K562 (cell line): Measurements from ENCODE around the gene CSK. TPM values are rescaled to one million over a fixed set of nuclear protein-coding genes. Genes with fewer than 3 reads are reported as not detected.

Experiments used
- ATF7 ChIP-seq: fragments of 450-650 bp; IDR thresholded peaks from 2 replicates; pipeline ENCODE4 v1.7.1; 2014; ENCODE audit warnings: mild to moderate bottlenecking, moderate library complexity
- BRD9 ChIP-seq: fragments of 450-650 bp; IDR thresholded peaks from 2 replicates; pipeline ENCODE4 v1.6.1; 2018; ENCODE audit warnings: low read depth; ENCODE audit not compliant: partially characterized antibody
- CAMTA2 ChIP-seq: fragments of 250-450 bp; sonication (Bioruptor Pico); conservative IDR thresholded peaks from 2 replicates; pipeline ENCODE4 v1.5.1; 2022
- HEY1 ChIP-seq: fragments of 250-450 bp; sonication (Bioruptor Pico); IDR thresholded peaks from 2 replicates; pipeline ENCODE4 v1.5.0; 2020; ENCODE audit warnings: mild to moderate bottlenecking, moderate library complexity, borderline replicate concordance
- HNRNPL ChIP-seq: fragments of 200-400 bp; formaldehyde crosslinking; IDR thresholded peaks from 2 replicates; pipeline ENCODE4 v1.6.1; 2017; ENCODE audit warnings: low read depth, mild to moderate bottlenecking, low read length
- KAT2B ChIP-seq: IDR thresholded peaks from one replicate; pipeline ENCODE4 v1.6.1; 2012; ENCODE audit warnings: low read depth, mild to moderate bottlenecking, control low read depth, inconsistent platforms, low read length, moderate library complexity
- KLF6 ChIP-seq: fragments of 250-450 bp; sonication (Bioruptor Pico); IDR thresholded peaks from 2 replicates; pipeline ENCODE4 v1.4.0; 2020; ENCODE audit warnings: mild to moderate bottlenecking, moderate library complexity, borderline replicate concordance
- NCOA2 ChIP-seq, 2 experiments: fragments of 450-650 bp; IDR thresholded peaks; 2 replicates each; pipeline ENCODE4 v1.6.1; 2018; ENCODE audit warnings: mild to moderate bottlenecking in 2 of 2, moderate library complexity in 1 of 2; ENCODE audit not compliant: partially characterized antibody in 2 of 2
- NFIX ChIP-seq: fragments of 250-450 bp; sonication (Bioruptor Pico); IDR thresholded peaks from 2 replicates; pipeline ENCODE4 v1.4.0; 2020; ENCODE audit warnings: low read depth, mild to moderate bottlenecking, moderate library complexity
- POLR2H ChIP-seq: IDR thresholded peaks from 2 replicates; pipeline ENCODE4 v1.6.1; 2016; ENCODE audit warnings: missing genetic modification characterization, low read depth, mild to moderate bottlenecking, control low read depth, missing compliant biosample characterization, moderate library complexity
- RBM15 ChIP-seq: fragments of 200-400 bp; formaldehyde crosslinking; IDR thresholded peaks from 2 replicates; pipeline ENCODE4 v1.6.1; 2018; ENCODE audit warnings: mild to moderate bottlenecking, low read length, moderate library complexity; ENCODE audit not compliant: insufficient read depth
- SAFB ChIP-seq: fragments of 200-400 bp; formaldehyde crosslinking; IDR thresholded peaks from 2 replicates; pipeline ENCODE4 v1.6.1; 2017; ENCODE audit warnings: low read depth, low read length, borderline replicate concordance
- SMAD3 ChIP-seq: fragments of 450-650 bp; formaldehyde crosslinking; conservative IDR thresholded peaks from 2 replicates; pipeline ENCODE4 v1.4.0; 2020; ENCODE audit warnings: mild to moderate bottlenecking
- YY1 ChIP-seq, 3 experiments: IDR thresholded peaks; 2 replicates each; pipeline ENCODE4 v1.6.1; 2011; ENCODE audit warnings: low read length in 2 of 3, mild to moderate bottlenecking in 2 of 3, moderate library complexity in 2 of 3, borderline replicate concordance in 1 of 3, control low read depth in 1 of 3, low read depth in 1 of 3; ENCODE audit not compliant: insufficient read depth in 3 of 3, insufficient replicate concordance in 2 of 3, control insufficient read depth in 1 of 3, insufficient read length in 1 of 3; ENCODE audit errors: extremely low read depth in 1 of 3
- ZBTB9 ChIP-seq: fragments of 450-650 bp; formaldehyde crosslinking; IDR thresholded peaks from 2 replicates; pipeline ENCODE4 v1.4.0; 2020; ENCODE audit warnings: mild to moderate bottlenecking, moderate library complexity
- ZFP36 ChIP-seq: fragments of 150-350 bp; IDR thresholded peaks from 2 replicates; pipeline ENCODE4 v1.6.1; 2018; ENCODE audit warnings: low read length, low read depth; ENCODE audit not compliant: partially characterized antibody
- polyA plus RNA-seq, 8 experiments: library from polyadenylated mRNA; depleted of rRNA in 4 of 8; stranded (reverse) in 5 of 8; unstranded in 3 of 8; fragments of >200 nt; fragmentation: Nextera tagmentation in 2 of 8; fragmentation: Illumina TruSeq in 1 of 8; extraction: Ambion mirVana in 2 of 8; extraction: Trizol in 1 of 8; gene quantifications; 2 replicates each; pipeline versions ENCODE4 v1.2.1 to v1.2.3, GENCODE V29; 2011 to 2014; ENCODE audit warnings: inconsistent platforms in 1 of 8, missing spikeins in 1 of 8
- total RNA-seq, 7 experiments: library from RNA; depleted of rRNA in 6 of 7; stranded (reverse); fragments of >200 nt in 6 of 7; fragmentation: Illumina TruSeq in 2 of 7; extraction: Trizol in 2 of 7; gene quantifications; 2 replicates each; pipeline versions ENCODE4 v1.2.1 to v1.2.3, GENCODE V29; 2011 to 2021; ENCODE audit warnings: low replicate concordance in 1 of 7
- TF ChIP-seq, protein P1 (sequence below): fragments of 450-650 bp; conservative IDR thresholded peaks from 2 replicates; pipeline ENCODE4 v1.6.1; 2016; ENCODE audit warnings: missing genetic modification characterization, low read depth, mild to moderate bottlenecking, control low read depth, missing compliant biosample characterization
- TF ChIP-seq, protein P2 (sequence below): fragments of 200-800 bp; sonication (Bioruptor generic); IDR thresholded peaks from 2 replicates; pipeline ENCODE4 v1.6.1; 2017; ENCODE audit warnings: missing genetic modification characterization, missing compliant biosample characterization
- TF ChIP-seq, protein P3 (sequence below): fragments of 450-650 bp; IDR thresholded peaks from 2 replicates; pipeline ENCODE4 v1.7.0; 2016; ENCODE audit warnings: borderline replicate concordance

The CSK gene
- total and polyA plus RNA-seq, 9 of the 15 experiments (the other 6 are each of a cell fraction or from before 2014, with no cell fraction given): 1.5 to 112 (median 22.5) TPM

DNA sequence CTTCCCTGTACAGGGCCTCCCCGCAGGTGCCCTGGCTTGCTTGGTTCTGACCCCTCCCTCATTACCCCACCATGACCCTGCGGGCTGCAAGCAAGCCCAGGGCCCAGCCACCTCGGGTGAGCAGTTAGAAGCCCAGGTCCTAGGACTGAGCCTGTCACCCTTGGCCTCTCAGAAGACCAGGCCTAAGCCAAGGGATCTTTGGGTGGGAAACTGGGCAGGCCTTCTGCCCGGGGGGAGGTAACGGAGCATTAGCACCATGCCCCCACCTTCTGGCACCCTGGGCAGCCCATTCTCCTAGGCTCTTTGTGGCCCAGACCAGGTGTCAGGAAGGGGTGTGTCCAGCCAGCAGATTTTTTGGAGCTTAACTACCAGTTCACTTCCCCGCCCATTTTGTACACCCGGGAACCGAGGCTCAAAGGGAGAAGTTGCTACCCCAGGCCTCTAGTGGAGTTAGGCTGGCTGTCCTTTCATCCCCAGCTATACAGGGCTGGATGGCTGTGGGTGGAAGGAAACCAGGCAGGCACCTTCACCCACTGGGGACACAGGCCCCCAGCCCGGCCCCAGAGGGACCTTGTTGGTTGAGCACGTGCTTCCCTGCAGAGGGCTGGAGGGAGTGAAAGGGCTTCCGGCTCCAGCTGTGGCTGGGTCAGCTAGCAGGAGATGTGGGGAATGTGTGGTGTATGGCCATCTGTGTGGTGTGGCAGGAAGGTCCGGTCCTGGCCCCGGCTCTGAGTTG lies 1.4 kb downstream of the CSK start (continued):
- TF ChIP-seq, protein P1, sequence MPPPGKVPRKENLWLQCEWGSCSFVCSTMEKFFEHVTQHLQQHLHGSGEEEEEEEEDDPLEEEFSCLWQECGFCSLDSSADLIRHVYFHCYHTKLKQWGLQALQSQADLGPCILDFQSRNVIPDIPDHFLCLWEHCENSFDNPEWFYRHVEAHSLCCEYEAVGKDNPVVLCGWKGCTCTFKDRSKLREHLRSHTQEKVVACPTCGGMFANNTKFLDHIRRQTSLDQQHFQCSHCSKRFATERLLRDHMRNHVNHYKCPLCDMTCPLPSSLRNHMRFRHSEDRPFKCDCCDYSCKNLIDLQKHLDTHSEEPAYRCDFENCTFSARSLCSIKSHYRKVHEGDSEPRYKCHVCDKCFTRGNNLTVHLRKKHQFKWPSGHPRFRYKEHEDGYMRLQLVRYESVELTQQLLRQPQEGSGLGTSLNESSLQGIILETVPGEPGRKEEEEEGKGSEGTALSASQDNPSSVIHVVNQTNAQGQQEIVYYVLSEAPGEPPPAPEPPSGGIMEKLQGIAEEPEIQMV (tag): no peak
- no peak for TF ChIP-seq ZFP36
- no peak for TF ChIP-seq KAT2B
- TF ChIP-seq, protein P2, sequence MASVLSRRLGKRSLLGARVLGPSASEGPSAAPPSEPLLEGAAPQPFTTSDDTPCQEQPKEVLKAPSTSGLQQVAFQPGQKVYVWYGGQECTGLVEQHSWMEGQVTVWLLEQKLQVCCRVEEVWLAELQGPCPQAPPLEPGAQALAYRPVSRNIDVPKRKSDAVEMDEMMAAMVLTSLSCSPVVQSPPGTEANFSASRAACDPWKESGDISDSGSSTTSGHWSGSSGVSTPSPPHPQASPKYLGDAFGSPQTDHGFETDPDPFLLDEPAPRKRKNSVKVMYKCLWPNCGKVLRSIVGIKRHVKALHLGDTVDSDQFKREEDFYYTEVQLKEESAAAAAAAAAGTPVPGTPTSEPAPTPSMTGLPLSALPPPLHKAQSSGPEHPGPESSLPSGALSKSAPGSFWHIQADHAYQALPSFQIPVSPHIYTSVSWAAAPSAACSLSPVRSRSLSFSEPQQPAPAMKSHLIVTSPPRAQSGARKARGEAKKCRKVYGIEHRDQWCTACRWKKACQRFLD (CRISPR knock-in tag): peak; percentile 50; the same call in 1 of the 2 replicates
- no peak for TF ChIP-seq RBM15
- no peak for TF ChIP-seq NCOA2 (IDR thresholded peaks at IDR 0.05; ENCODE audit: partially characterized antibody in 2 of 2)
- TF ChIP-seq HNRNPL: no peak
- no peak for TF ChIP-seq SMAD3 (CRISPR knock-in tag)
- no peak for TF ChIP-seq ZBTB9
- TF ChIP-seq YY1 (IDR thresholded peaks at IDR 0.05; ENCODE audit: borderline replicate concordance in 1 of 3, control insufficient read depth in 1 of 3, extremely low read depth in 1 of 3, insufficient read depth in 3 of 3, insufficient read length in 1 of 3, insufficient replicate concordance in 2 of 3, low read depth in 1 of 3, low read length in 2 of 3): peak in 2 of 3 experiments; percentile 5 to 17
- TF ChIP-seq POLR2H (tag): no peak
- TF ChIP-seq ATF7: 0 out of 2 replicates have a peak, but pooled peaks have one; percentile 23
- no peak for TF ChIP-seq HEY1 (CRISPR knock-in tag)
- no peak for TF ChIP-seq SAFB
- no peak for TF ChIP-seq KLF6 (CRISPR knock-in tag)
- TF ChIP-seq BRD9: no peak
- TF ChIP-seq NFIX: no peak
- TF ChIP-seq CAMTA2 (CRISPR knock-in tag): no peak
- TF ChIP-seq, protein P3, sequence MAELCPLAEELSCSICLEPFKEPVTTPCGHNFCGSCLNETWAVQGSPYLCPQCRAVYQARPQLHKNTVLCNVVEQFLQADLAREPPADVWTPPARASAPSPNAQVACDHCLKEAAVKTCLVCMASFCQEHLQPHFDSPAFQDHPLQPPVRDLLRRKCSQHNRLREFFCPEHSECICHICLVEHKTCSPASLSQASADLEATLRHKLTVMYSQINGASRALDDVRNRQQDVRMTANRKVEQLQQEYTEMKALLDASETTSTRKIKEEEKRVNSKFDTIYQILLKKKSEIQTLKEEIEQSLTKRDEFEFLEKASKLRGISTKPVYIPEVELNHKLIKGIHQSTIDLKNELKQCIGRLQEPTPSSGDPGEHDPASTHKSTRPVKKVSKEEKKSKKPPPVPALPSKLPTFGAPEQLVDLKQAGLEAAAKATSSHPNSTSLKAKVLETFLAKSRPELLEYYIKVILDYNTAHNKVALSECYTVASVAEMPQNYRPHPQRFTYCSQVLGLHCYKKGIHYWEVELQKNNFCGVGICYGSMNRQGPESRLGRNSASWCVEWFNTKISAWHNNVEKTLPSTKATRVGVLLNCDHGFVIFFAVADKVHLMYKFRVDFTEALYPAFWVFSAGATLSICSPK: no peak
